Activated naive CD4-positive, alpha-beta T cell treated with anti-CD3 and anti-CD28 coated beads, Interleukin-2, amount 10 ng/mL, durations not matched to agents 7 days and 5 days (primary cell): ENCODE measurements around the gene VPS45.

Experiments
- CTCF ChIA-PET: fragments of 350-600 bp; sonication (Branson Sonifier 250); formaldehyde crosslinking; loops from one replicate; lab custom pipeline; 2021; ENCODE audit warnings: antibody characterized with exemption; lab: Charles Lee
- DNase-seq: peaks from one replicate; pipeline ENCODE4 v3.0.0-alpha.2; 2020
- H3K27ac Mint-ChIP-seq: one replicate; pipeline ENCODE4 v1.8.0; 2021; ENCODE audit warnings: mild to moderate bottlenecking, moderate library complexity, mixed read lengths
- H3K27me3 Mint-ChIP-seq: one replicate; pipeline ENCODE4 v1.8.0; 2021; ENCODE audit warnings: mild to moderate bottlenecking, mixed read lengths
- H3K36me3 Mint-ChIP-seq: one replicate; pipeline ENCODE4 v1.8.0; 2021; ENCODE audit warnings: mixed read lengths
- H3K4me1 Mint-ChIP-seq: one replicate; pipeline ENCODE4 v1.8.0; 2021; ENCODE audit warnings: mixed read lengths
- H3K4me3 Mint-ChIP-seq: one replicate; pipeline ENCODE4 v1.8.0; 2021; ENCODE audit warnings: mild to moderate bottlenecking, moderate library complexity, mixed read lengths
- H3K9me3 Mint-ChIP-seq: one replicate; pipeline ENCODE4 v1.8.0; 2021; ENCODE audit warnings: mixed read lengths

Gene VPS45

GRCh38 chr1:150150133-150151021 lies 82.8 kb downstream of the VPS45 start:
- Mint-ChIP-seq H3K4me1 (peaks cover 74% of the 10 kb centered on the region), H3K36me3 (peaks cover 53% of the 10 kb centered on the region)
- CTCF ChIA-PET = interaction anchor here (1.6 to 2.1 kb wide), 4 partner anchors 10 to 15 kb away, joined by 4 to 8 read pairs (median 6); no protein-coding TSS in a partner anchor

DNA sequence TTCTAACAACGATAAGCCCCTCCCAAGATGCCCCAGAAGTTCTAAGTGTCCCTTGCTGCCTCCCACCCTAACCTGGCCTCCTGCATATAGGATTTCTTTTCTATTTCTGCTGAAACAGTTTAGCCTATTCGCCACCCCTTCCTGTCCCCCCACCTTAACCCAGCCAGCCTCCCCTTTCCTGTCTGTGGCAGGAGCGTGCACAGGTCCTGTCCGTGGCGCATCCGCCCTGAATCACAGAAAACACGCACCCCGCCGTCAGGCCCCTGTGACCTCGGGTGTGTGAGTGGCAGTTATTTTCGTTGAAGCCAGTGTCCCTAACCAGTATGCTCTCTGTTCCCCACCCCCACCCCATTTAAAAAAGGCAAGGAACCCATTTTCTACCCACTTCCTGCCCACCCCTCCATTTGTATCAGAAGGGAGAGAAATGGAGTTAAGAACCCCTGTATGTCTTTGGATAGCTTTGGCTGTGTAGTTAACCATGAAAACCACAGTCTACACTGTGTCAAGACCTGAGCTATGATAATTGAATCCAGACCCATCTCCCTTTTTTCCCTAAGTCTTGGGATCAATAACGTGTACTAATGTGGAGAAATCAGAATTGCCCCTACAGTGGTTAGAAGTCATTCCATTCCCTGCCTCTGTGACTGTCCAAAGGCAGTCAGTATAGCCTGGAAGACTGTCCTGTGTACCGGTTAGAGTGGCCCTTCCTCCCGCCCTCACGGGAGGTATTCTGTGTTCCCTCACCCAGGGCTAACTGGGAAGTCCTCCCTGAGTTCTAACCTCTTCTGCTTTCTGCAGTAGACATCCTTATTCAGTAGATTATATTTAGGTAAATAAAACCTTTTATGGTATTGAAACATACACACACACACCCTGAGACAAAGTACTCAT lies 84.0 kb downstream of the VPS45 start:
- Mint-ChIP-seq H3K4me3 (peak overlapping the region; percentile 98), H3K27ac (peak overlapping the region; percentile 97), H3K9me3 (no peaks in the 10 kb centered on the region), H3K27me3 (peaks cover 17% of the 10 kb centered on the region), H3K4me1 (peaks cover 80% of the 10 kb centered on the region), H3K36me3 (peaks cover 61% of the 10 kb centered on the region)
- peak; percentile 85 for DNase-seq
- CTCF ChIA-PET = interaction anchor here (0.9 to 2.5 kb wide), 3 partner anchors 9 to 14 kb away, joined by 3 to 10 read pairs (median 8); no protein-coding TSS in a partner anchor

More at GRCh38 chr1:150150133-150151021, 82.8 kb downstream of the VPS45 start:
- H3K4me3 Mint-ChIP-seq = peak overlapping the region; percentile 98
- H3K27me3 Mint-ChIP-seq = peaks cover 17% of the 10 kb centered on the region
- H3K9me3 Mint-ChIP-seq = no peaks in the 10 kb centered on the region
- peak; percentile 50 for DNase-seq
- H3K27ac Mint-ChIP-seq = peak overlapping the region; percentile 97

DNA sequence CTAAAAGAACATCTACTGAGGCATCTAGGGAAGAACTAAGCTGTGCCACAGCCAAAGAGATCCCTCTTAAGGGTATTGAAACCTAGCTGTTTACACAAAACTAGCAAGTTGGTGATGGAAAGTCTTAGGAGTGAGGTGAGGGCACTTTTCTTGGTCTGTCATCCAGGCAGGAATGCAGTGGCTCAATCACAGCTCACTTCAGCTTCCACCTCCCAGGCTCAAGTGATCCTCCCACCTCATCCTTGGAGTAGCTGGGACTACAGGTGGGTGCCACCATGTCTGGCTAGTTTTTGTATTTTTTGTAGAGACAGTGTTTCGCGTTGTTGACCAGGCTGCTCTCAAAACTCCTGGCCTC lies 84.6 kb downstream of the VPS45 start:
- Mint-ChIP-seq H3K9me3 (no peaks in the 10 kb centered on the region), H3K27ac (peak overlapping the region; percentile 97), H3K27me3 (peaks cover 14% of the 10 kb centered on the region), H3K4me1 (peaks cover 80% of the 10 kb centered on the region), H3K36me3 (peaks cover 64% of the 10 kb centered on the region), H3K4me3 (peak overlapping the region; percentile 98)
- CTCF ChIA-PET = interaction anchor here (0.9 to 2.5 kb wide), 4 partner anchors 8 to 79 kb away, joined by 3 to 10 read pairs (median 6); no protein-coding TSS in a partner anchor
- DNase-seq = no peak

DNA sequence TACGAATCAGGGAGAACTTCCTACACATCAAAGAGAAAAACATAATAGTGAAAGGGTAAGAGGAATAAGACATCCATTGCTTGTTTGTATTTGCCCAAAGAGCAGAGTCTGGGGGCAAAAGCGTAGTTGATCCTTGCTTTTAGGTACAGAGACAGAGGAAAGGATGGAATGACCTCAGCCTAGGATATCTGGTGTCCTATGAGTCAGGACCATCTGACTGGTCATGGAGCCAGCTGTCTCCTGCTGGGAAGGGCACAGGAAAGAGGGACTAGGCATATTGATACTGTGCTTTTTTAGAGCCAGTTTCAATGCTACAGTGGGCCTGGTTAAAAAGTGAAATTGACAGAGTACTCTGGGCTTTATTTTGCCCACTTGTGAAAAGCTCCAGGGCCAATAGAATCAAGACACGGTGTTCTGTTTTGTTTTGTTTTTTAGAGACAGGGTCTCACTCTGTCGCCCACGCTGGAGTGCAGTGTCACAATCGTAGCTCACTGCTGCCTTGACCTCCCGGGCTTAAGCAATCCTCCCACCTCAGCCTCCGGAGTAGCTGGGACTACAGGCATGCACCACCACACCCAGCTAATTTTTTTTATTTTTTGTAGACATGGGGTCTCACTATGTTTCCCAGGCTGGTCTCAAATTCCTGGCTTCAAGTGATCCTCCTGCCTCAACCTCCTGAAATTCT lies 85.3 kb downstream of the VPS45 start:
- peak overlapping the region; percentile 46 for H3K4me3 Mint-ChIP-seq
- CTCF ChIA-PET = interaction anchor here (0.7 to 2.5 kb wide), 5 partner anchors 12 to 253 kb away, joined by 3 to 10 read pairs (median 4); partner anchors contain the start of gene BOLA1
- peaks cover 71% of the 10 kb centered on the region for H3K36me3 Mint-ChIP-seq
- peaks cover 82% of the 10 kb centered on the region for H3K4me1 Mint-ChIP-seq
- H3K27ac Mint-ChIP-seq = no peak overlapping the region
- DNase-seq = no peak
- peaks cover 11% of the 10 kb centered on the region for H3K27me3 Mint-ChIP-seq
- no peaks in the 10 kb centered on the region for H3K9me3 Mint-ChIP-seq

DNA sequence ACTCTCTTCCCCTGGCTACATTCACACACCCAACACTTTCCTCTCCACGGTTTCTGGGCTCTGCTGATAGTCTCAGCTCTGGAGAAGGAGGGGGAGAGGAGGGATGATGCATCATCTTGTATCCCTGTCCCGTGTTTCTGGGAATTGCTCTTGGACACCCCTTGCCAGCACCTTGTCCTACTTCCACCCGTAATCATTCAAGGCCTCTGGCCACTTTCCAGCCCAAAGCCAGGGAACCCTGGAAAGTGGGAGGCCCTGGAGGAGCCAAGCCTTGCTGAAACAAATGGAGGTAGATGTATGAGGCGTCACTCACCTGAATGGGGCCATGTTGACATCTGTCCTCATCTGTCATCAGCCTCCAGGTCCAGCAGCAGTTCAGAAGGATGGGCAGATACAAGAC lies 86.6 kb downstream of the VPS45 start:
- CTCF ChIA-PET = no interaction called here
- Mint-ChIP-seq H3K4me1 (peaks cover 81% of the 10 kb centered on the region), H3K36me3 (peaks cover 75% of the 10 kb centered on the region), H3K27me3 (peaks cover 4% of the 10 kb centered on the region), H3K27ac (peak overlapping the region; percentile 39), H3K4me3 (no peak overlapping the region), H3K9me3 (no peaks in the 10 kb centered on the region)
- no peak for DNase-seq

GRCh38 chr1:150155413-150156071 lies 88.0 kb downstream of the VPS45 start:
- DNase-seq = no peak
- Mint-ChIP-seq H3K36me3 (peaks cover 89% of the 10 kb centered on the region), H3K27me3 (no peaks in the 10 kb centered on the region), H3K9me3 (no peaks in the 10 kb centered on the region), H3K27ac (no peak overlapping the region), H3K4me1 (peaks cover 92% of the 10 kb centered on the region), H3K4me3 (no peak overlapping the region)
- CTCF ChIA-PET = interaction anchor here (0.9 to 1.7 kb wide), 2 partner anchors 10 to 28 kb away, joined by 4 to 10 read pairs; no protein-coding TSS in a partner anchor

- Mint-ChIP-seq H3K4me3 (no peak overlapping the region), H3K36me3 (peaks cover 85% of the 10 kb centered on the region), H3K9me3 (no peaks in the 10 kb centered on the region), H3K4me1 (peaks cover 96% of the 10 kb centered on the region), H3K27ac (no peak overlapping the region), H3K27me3 (no peaks in the 10 kb centered on the region)
- CTCF ChIA-PET = interaction anchor here (0.6 to 15.2 kb wide), 4 partner anchors 9 to 195 kb away, joined by 3 to 233 read pairs (median 6); no protein-coding TSS in a partner anchor
- no peak for DNase-seq
These were observed 89.5 kb downstream of the VPS45 start for GRCh38 chr1:150156868-150157603.

DNA sequence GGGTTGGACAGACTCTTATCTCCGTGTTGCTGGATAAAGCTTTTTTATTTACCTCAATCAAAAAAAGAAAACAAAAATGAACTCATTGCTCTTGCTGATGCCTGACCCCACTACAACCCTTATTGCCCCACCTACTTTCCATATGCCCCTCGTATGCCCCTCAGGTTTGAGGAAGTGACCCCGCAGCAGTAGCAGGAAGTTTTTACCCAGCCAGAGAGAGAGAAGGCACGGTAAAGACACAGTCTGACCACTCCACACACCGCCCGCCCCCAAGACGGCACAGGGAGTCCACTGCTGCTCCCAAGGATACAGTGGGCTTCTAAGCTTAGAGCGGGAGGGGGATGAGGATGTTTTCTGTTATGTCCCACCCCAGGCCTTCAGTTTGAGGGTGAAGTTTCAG lies 92.0 kb downstream of the VPS45 start:
- peak overlapping the region; percentile 53 for H3K27ac Mint-ChIP-seq
- peaks cover 91% of the 10 kb centered on the region for H3K4me1 Mint-ChIP-seq
- CTCF ChIA-PET = interaction anchor here (0.9 to 15.2 kb wide), 4 partner anchors 8 to 272 kb away, joined by 3 to 233 read pairs (median 16); a partner anchor contains a TSS

GRCh38 chr1:150160964-150161621 lies 93.5 kb downstream of the VPS45 start:
- no peak overlapping the region for H3K4me3 Mint-ChIP-seq
- CTCF ChIA-PET = interaction anchor here (1.2 to 15.2 kb wide), 10 partner anchors 10 to 200 kb away, joined by 3 to 233 read pairs (median 7); partner anchors contain the start of genes PLEKHO1 and VPS45
- H3K4me1 Mint-ChIP-seq = peaks cover 90% of the 10 kb centered on the region
- H3K9me3 Mint-ChIP-seq = no peaks in the 10 kb centered on the region
- H3K27me3 Mint-ChIP-seq = no peaks in the 10 kb centered on the region
- DNase-seq = no peak
- H3K27ac Mint-ChIP-seq = peak overlapping the region; percentile 79
- H3K36me3 Mint-ChIP-seq = peaks cover 50% of the 10 kb centered on the region

More for the DNA sequence above, 92.0 kb downstream of the VPS45 start:
- no peaks in the 10 kb centered on the region for H3K27me3 Mint-ChIP-seq
- H3K9me3 Mint-ChIP-seq = no peaks in the 10 kb centered on the region
- no peak overlapping the region for H3K4me3 Mint-ChIP-seq
- no peak for DNase-seq
- peaks cover 64% of the 10 kb centered on the region for H3K36me3 Mint-ChIP-seq

DNA sequence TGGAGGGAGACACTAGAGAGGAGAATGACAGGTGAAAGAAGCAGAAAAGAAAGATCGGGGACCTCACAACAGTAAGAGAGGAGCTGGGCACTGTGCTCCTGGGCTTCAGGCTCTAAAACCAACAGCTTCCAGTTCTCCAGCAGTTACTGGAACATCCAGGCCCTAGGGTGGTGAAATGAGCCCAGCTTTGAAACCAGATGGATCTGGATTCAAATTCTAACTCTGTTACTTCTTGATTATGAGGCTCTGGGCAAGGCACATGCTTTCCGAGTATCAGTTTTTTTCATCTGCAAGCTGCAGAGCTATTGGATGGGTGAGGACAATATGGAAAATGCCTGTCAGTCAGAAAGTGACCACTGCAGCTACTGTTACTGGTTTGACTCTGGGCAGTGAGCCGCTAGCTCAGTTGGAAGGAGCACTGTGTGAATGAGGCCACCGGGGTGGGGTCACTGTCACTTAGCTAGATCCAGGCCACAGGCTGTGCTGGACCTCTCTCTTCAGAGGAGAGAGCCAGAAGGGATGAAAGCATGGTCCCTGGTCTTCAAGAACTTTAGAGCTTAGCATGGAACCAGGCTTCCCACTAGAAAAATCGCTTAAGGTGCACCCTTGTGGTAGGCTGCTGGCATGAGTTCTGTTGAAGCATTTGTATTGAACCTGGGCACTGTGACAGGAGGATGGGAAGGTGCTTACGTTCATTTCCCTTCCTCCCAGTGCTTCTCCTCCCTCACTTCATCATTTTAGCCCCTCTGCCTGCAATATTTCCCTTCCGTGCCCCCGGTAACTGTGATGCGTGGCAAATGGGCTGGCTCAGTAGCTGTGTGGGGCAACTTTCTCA lies 94.4 kb downstream of the VPS45 start:
- DNase-seq = no peak
- CTCF ChIA-PET = interaction anchor here (0.6 to 15.2 kb wide), 13 partner anchors 9 to 201 kb away, joined by 3 to 233 read pairs (median 4); partner anchors contain the start of genes PLEKHO1 and VPS45
- Mint-ChIP-seq H3K4me1 (peaks cover 82% of the 10 kb centered on the region), H3K4me3 (no peak overlapping the region), H3K36me3 (peaks cover 41% of the 10 kb centered on the region), H3K27me3 (no peaks in the 10 kb centered on the region), H3K9me3 (no peaks in the 10 kb centered on the region), H3K27ac (peak overlapping the region; percentile 68)

- H3K27ac Mint-ChIP-seq = peak overlapping the region; percentile 68
- no peaks in the 10 kb centered on the region for H3K27me3 Mint-ChIP-seq
- peaks cover 77% of the 10 kb centered on the region for H3K4me1 Mint-ChIP-seq
- CTCF ChIA-PET = interaction anchor here (0.6 to 15.2 kb wide), 11 partner anchors 8 to 202 kb away, joined by 3 to 233 read pairs (median 4); partner anchors contain the start of gene VPS45
- no peak for DNase-seq
- H3K4me3 Mint-ChIP-seq = no peak overlapping the region
- no peaks in the 10 kb centered on the region for H3K9me3 Mint-ChIP-seq
- peaks cover 36% of the 10 kb centered on the region for H3K36me3 Mint-ChIP-seq
These were observed 94.9 kb downstream of the VPS45 start for GRCh38 chr1:150162582-150162861.
